GM23338 (cell line): ENCODE results near the gene HHEX. TPM values are rescaled to one million over a fixed set of nuclear protein-coding genes. Genes with fewer than 3 reads are reported as not detected.

Source experiments
- ATAC-seq: fragments of 200-7000 bp; cut with Tn5 transposase; 3 replicates; pipeline ENCODE4 v1.9.1; 2020
- DNase-seq: peaks from one replicate; pipeline ENCODE4 v3.0.0-alpha.2; 2015; ENCODE audit warnings: low spot score
- H2AFZ ChIP-seq: fragments of 200-600 bp; sonication (generic); 2 replicates; pipeline ENCODE4 v1.8.0; 2016; ENCODE audit warnings: antibody characterized with exemption, mild to moderate bottlenecking, moderate library complexity
- H3F3A ChIP-seq: fragments of 200-600 bp; sonication (generic); replicated peaks from 2 replicates; pipeline ENCODE4 v1.8.0; 2017; ENCODE audit warnings: antibody characterized with exemption, mixed run types, low read depth
- H3K27ac ChIP-seq: fragments of 200-600 bp; sonication (generic); 2 replicates; pipeline ENCODE4 v1.6.1; 2016; ENCODE audit warnings: low read depth
- H3K27me3 ChIP-seq: fragments of 200-600 bp; sonication (generic); 2 replicates; pipeline ENCODE4 v1.8.0; 2016; ENCODE audit warnings: mild to moderate bottlenecking, mixed run types, moderate library complexity; ENCODE audit not compliant: insufficient read depth
- H3K36me3 ChIP-seq: fragments of 200-600 bp; sonication (generic); 2 replicates; pipeline ENCODE4 v1.8.0; 2016; ENCODE audit warnings: mild to moderate bottlenecking; ENCODE audit not compliant: insufficient read depth
- H3K4me1 ChIP-seq: fragments of 200-600 bp; sonication (generic); 2 replicates; pipeline ENCODE4 v1.8.0; 2016; ENCODE audit warnings: mild to moderate bottlenecking, moderate library complexity; ENCODE audit not compliant: insufficient read depth
- H3K4me2 ChIP-seq: fragments of 200-600 bp; sonication (generic); 2 replicates; pipeline ENCODE4 v1.7.1; 2017; ENCODE audit warnings: mixed run types
- H3K4me3 ChIP-seq: fragments of 200-600 bp; sonication (generic); 2 replicates; pipeline ENCODE4 v1.6.1; 2016; ENCODE audit warnings: mixed run types
- H3K79me2 ChIP-seq: fragments of 200-600 bp; sonication (generic); replicated peaks from 2 replicates; pipeline ENCODE4 v1.8.0; 2017; ENCODE audit warnings: mild to moderate bottlenecking; ENCODE audit not compliant: insufficient read depth
- H3K9me2 ChIP-seq: fragments of 200-600 bp; sonication (generic); 2 replicates; pipeline ENCODE4 v1.8.0; 2017; ENCODE audit not compliant: insufficient read depth
- H4K20me1 ChIP-seq: fragments of 200-600 bp; sonication (generic); replicated peaks from 2 replicates; pipeline ENCODE4 v1.8.0; 2017; ENCODE audit warnings: mild to moderate bottlenecking; ENCODE audit not compliant: insufficient read depth
- H3K27ac Mint-ChIP-seq: 2 replicates; pipeline ENCODE4 v1.8.0; 2020; ENCODE audit warnings: inconsistent platforms, mild to moderate bottlenecking, moderate library complexity, mixed read lengths
- H3K27me3 Mint-ChIP-seq: 3 replicates; pipeline ENCODE4 v1.8.0; 2022; ENCODE audit warnings: low read depth, mild to moderate bottlenecking, moderate library complexity, mixed read lengths, inconsistent platforms; ENCODE audit not compliant: insufficient read depth, poor library complexity
- H3K36me3 Mint-ChIP-seq: 3 replicates; pipeline ENCODE4 v1.8.0; 2021; ENCODE audit warnings: low read depth, mild to moderate bottlenecking, inconsistent platforms, moderate library complexity, mixed read lengths
- H3K4me1 Mint-ChIP-seq: 3 replicates; pipeline ENCODE4 v1.8.0; 2020; ENCODE audit warnings: mild to moderate bottlenecking, inconsistent platforms, mixed read lengths
- H3K4me3 Mint-ChIP-seq: 3 replicates; pipeline ENCODE4 v1.8.0; 2021; ENCODE audit warnings: moderate library complexity, mild to moderate bottlenecking, inconsistent platforms, mixed read lengths
- H3K9me3 Mint-ChIP-seq: 3 replicates; pipeline ENCODE4 v1.8.0; 2020; ENCODE audit warnings: moderate library complexity, mild to moderate bottlenecking, inconsistent platforms, mixed read lengths
- CREB1 ChIP-seq: fragments of 250-450 bp; sonication (Bioruptor Pico); IDR thresholded peaks from 2 replicates; pipeline ENCODE4 v1.5.0; 2020; ENCODE audit warnings: low read depth, mild to moderate bottlenecking, moderate library complexity
- EZH2 ChIP-seq: fragments of 200-600 bp; sonication (generic); IDR thresholded peaks from one replicate; pipeline ENCODE4 v1.8.0; 2017; ENCODE audit warnings: antibody characterized with exemption, mild to moderate bottlenecking, low read depth; ENCODE audit not compliant: unreplicated experiment
- ZNF331 ChIP-seq: fragments of 250-450 bp; sonication (Bioruptor Pico); IDR thresholded peaks from 2 replicates; pipeline ENCODE4 v1.5.0; 2020; ENCODE audit warnings: low read depth, mild to moderate bottlenecking, moderate library complexity
- polyA plus RNA-seq: library from polyadenylated mRNA; unstranded; fragments of >200 nt; fragmentation: Nextera tagmentation; extraction: Ambion mirVana; gene quantifications from 2 replicates; pipeline ENCODE4 v1.2.1, GENCODE V29; 2016
- total RNA-seq: library from RNA; depleted of rRNA; stranded (reverse); fragments of >200 nt; shearing (Covaris generic); gene quantifications from 2 replicates; pipeline ENCODE4 v1.2.3, GENCODE V29; 2014
- TF ChIP-seq, protein P1 (sequence below): IDR thresholded peaks from 2 replicates; pipeline ENCODE4 v1.6.1; 2016; ENCODE audit warnings: antibody characterized with exemption
- TF ChIP-seq, protein P2 (sequence below): fragments of 250-450 bp; sonication (Bioruptor Pico); IDR thresholded peaks from 2 replicates; pipeline ENCODE4 v1.5.0; 2020; ENCODE audit warnings: mild to moderate bottlenecking, moderate library complexity

Gene HHEX
- total and polyA plus RNA-seq, 2 experiments from 2014 or later: 0.59 to 2.0 TPM

DNA sequence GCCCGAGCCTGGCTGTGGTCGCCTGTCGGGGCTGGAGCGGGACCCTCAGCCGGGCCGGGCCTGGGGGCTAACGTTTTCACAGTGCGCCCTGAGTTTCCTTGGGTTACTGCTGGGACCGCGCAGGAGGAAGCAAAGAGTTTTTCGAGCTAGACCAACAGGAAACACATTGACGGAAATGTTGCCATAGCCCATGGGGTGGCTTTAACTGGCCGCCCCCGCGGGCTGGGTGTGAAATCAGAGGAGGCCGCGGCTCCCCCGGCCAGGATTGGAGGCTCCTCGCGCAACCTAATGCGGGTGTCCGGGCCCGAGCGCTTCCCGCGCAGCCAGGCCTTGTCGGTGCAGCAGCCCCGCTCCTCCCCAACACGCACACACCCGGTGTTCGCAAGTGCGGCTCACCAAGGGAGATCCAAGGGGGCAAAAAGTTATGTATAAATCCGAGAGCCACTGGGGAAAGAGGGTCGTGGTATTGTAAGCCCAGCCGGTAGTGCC lies 1.9 kb downstream of the HHEX start:
- H3K27ac Mint-ChIP-seq: no peak overlapping the region
- Histone ChIP-seq H3K27me3 (peaks cover 99% of the 10 kb centered on the region), H3F3A (peaks cover 40% of the 10 kb centered on the region), H3K4me3 (peak overlapping the region; percentile 56), H4K20me1 (peaks cover 13% of the 10 kb centered on the region), H3K4me2 (peak overlapping the region; percentile 83), H3K4me1 (peaks cover 40% of the 10 kb centered on the region), H3K9me2 (no peaks in the 10 kb centered on the region), H2AFZ (peak overlapping the region; percentile 17; the same call in 1 of the 2 replicates), H3K36me3 (no peaks in the 10 kb centered on the region), H3K27ac (no peak overlapping the region), H3K79me2 (no peaks in the 10 kb centered on the region)
- DNase-seq (peak; percentile 56), ATAC-seq (peak; percentile 11)
- H3K4me1 Mint-ChIP-seq: peaks cover 41% of the 10 kb centered on the region
- H3K27me3 Mint-ChIP-seq: peaks cover 87% of the 10 kb centered on the region
- TF ChIP-seq, protein P1, sequence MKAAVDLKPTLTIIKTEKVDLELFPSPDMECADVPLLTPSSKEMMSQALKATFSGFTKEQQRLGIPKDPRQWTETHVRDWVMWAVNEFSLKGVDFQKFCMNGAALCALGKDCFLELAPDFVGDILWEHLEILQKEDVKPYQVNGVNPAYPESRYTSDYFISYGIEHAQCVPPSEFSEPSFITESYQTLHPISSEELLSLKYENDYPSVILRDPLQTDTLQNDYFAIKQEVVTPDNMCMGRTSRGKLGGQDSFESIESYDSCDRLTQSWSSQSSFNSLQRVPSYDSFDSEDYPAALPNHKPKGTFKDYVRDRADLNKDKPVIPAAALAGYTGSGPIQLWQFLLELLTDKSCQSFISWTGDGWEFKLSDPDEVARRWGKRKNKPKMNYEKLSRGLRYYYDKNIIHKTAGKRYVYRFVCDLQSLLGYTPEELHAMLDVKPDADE: no peak
- peak; percentile 75 for TF ChIP-seq EZH2
- no peak for TF ChIP-seq CREB1 (CRISPR knock-in tag)
- no peak for TF ChIP-seq ZNF331 (CRISPR knock-in tag)
- TF ChIP-seq, protein P2, sequence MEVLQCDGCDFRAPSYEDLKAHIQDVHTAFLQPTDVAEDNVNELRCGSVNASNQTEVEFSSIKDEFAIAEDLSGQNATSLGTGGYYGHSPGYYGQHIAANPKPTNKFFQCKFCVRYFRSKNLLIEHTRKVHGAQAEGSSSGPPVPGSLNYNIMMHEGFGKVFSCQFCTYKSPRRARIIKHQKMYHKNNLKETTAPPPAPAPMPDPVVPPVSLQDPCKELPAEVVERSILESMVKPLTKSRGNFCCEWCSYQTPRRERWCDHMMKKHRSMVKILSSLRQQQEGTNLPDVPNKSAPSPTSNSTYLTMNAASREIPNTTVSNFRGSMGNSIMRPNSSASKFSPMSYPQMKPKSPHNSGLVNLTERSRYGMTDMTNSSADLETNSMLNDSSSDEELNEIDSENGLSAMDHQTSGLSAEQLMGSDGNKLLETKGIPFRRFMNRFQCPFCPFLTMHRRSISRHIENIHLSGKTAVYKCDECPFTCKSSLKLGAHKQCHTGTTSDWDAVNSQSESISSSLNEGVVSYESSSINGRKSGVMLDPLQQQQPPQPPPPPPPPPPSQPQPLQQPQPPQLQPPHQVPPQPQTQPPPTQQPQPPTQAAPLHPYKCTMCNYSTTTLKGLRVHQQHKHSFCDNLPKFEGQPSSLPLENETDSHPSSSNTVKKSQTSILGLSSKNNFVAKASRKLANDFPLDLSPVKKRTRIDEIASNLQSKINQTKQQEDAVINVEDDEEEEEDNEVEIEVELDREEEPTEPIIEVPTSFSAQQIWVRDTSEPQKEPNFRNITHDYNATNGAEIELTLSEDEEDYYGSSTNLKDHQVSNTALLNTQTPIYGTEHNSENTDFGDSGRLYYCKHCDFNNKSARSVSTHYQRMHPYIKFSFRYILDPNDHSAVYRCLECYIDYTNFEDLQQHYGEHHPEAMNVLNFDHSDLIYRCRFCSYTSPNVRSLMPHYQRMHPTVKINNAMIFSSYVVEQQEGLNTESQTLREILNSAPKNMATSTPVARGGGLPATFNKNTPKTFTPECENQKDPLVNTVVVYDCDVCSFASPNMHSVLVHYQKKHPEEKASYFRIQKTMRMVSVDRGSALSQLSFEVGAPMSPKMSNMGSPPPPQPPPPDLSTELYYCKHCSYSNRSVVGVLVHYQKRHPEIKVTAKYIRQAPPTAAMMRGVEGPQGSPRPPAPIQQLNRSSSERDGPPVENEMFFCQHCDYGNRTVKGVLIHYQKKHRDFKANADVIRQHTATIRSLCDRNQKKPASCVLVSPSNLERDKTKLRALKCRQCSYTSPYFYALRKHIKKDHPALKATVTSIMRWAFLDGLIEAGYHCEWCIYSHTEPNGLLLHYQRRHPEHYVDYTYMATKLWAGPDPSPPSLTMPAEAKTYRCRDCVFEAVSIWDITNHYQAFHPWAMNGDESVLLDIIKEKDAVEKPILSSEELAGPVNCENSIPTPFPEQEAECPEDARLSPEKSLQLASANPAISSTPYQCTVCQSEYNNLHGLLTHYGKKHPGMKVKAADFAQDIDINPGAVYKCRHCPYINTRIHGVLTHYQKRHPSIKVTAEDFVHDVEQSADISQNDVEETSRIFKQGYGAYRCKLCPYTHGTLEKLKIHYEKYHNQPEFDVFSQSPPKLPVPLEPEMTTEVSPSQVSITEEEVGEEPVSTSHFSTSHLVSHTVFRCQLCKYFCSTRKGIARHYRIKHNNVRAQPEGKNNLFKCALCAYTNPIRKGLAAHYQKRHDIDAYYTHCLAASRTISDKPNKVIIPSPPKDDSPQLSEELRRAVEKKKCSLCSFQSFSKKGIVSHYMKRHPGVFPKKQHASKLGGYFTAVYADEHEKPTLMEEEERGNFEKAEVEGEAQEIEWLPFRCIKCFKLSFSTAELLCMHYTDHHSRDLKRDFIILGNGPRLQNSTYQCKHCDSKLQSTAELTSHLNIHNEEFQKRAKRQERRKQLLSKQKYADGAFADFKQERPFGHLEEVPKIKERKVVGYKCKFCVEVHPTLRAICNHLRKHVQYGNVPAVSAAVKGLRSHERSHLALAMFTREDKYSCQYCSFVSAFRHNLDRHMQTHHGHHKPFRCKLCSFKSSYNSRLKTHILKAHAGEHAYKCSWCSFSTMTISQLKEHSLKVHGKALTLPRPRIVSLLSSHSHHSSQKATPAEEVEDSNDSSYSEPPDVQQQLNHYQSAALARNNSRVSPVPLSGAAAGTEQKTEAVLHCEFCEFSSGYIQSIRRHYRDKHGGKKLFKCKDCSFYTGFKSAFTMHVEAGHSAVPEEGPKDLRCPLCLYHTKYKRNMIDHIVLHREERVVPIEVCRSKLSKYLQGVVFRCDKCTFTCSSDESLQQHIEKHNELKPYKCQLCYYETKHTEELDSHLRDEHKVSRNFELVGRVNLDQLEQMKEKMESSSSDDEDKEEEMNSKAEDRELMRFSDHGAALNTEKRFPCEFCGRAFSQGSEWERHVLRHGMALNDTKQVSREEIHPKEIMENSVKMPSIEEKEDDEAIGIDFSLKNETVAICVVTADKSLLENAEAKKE (CRISPR knock-in tag): no peak
- no peaks in the 10 kb centered on the region; the same call in 2 of the 3 replicates for H3K36me3 Mint-ChIP-seq
- H3K9me3 Mint-ChIP-seq: no peaks in the 10 kb centered on the region
- peak overlapping the region; percentile 69 for H3K4me3 Mint-ChIP-seq
